Skin epidermis (tissue), 12 donors: ENCODE data around the gene SPSB3.

Source experiments
- H3K27ac ChIP-seq, 21 experiments: fragments of 200-600 bp; sonication (generic) in 11 of 21; one replicate each; pipeline ENCODE4 v1.5.0; 2020; ENCODE audit warnings: mild to moderate bottlenecking in 3 of 21, inconsistent platforms in 2 of 21, moderate library complexity in 2 of 21
- H3K4me3 ChIP-seq, 7 experiments: fragments of 200-600 bp; sonication (generic) in 2 of 7; one replicate each; pipeline ENCODE4 v1.5.0; 2020; ENCODE audit warnings: inconsistent platforms in 2 of 7, mild to moderate bottlenecking in 2 of 7, moderate library complexity in 1 of 7

SPSB3 gene

DNA sequence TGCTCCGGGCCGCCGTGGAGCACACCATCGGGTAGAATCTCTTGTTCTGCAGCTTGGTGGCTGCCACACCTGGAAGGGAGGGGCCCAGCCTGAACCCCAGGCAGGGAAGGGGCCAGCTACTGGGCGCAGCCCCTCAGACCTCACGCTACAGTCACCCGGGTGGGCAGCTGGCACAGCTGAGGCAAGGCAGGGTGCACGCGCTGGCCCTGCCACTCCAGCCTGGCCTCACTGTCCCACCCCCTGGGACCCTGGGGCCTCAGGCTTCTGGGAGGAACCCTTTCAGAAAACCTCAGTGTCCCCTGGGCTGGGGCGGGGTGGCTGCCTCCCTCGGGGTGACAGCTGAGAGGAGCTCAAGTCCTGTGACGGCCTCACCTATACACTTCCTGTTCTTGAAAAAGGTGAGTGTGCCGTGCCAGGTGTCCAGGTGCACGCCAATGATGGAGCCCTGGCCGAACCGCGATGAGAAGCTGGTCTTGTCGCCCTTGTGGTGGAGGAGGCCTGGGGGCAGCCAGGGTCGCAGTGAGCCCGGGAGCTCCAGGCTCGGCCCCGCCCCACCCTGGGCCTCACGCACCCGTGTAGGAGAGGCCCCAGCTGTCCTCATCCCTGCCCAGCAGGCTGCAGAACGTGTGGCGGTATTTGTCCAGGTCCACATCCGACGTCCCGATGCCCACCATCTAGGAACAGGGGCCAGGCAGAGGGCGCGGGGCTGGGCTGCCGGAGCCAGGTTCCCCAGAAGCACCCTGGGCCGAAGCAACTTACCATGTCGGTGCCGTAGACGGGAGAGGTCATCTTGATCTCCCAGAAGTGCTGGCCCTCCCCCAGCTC lies 4.8 kb downstream of the SPSB3 start:
- Histone ChIP-seq H3K4me3 (no peak overlapping the region), H3K27ac (peak overlapping the region in 1 of 21 experiments; percentile 5)

DNA sequence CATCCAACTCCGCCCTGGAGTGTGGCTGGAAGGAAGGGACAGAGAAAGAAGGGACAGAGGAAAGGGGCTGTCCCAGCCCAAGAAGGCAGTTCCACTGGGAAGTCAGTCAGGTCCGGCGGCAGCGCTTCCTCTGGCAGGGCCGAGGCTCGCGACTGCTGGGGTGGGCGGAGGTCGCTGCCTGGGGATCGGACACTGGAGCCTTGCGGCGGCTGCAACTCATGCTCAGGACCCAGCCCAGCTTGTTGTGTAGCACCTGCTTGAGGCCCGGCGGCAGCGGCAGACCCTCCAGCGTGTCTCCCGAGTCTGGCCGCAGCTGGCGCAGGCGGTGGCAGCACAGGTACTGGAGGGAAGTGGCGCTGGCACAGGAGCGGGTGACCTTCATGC lies 5.4 kb downstream of the SPSB3 start:
- Histone ChIP-seq H3K4me3 (no peak overlapping the region), H3K27ac (no peak overlapping the region)

DNA sequence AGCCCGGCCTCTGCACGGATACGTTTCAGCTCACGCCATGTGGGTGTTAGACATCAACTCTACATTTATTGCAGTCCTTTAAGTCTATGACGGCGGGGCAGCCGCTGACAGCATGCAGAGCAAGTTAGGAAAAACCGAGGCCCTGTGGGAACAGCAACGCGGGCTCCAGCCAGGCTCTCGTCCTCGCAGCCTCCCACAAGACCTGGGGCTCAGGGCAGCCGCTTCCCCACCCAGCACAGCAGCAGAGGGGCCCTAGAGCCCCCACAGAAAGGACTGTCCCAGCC lies 5.8 kb downstream of the SPSB3 start:
- H3K27ac ChIP-seq = no peak overlapping the region
- no peak overlapping the region for H3K4me3 ChIP-seq

DNA sequence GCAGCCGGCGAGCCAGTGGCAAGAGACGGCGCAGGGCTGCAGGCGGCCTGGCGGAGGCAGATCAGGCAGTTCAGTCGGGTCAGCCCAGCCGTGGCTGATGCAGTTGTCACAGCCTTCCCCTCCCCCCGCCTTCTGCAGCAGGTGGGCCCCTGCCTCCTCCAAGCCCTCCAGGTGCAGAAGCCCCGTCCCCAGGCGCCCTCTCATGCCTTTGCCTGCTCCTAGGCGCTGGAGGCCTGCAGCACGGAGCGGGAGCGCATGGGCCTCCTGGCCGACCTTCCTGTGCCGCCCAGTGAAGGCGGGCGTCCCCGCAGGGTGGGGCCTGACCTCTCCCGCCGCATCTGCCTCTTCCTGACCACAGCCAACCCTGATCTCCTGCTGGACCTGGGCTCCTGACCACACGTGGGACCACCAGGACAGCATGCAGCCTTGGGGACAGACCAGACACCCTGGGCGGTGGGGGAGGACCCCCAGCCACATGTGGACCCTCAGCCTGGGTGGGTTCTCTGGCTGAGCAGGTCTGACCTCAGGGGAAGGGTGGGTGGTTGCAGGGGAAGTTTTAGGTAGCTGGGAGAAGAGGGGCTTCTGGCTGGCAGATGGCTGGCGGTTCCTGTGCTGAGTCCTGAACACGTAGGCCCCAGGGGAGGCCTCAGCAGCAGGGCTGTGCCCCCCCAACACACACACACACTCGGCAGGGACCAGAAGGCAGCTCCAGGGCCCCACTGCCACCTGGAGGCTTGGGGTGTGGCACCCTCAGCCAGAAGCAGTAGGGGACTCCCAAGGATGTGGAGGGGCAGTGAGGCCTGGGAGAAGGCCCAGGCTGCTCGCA lies 6.3 kb downstream of the SPSB3 start:
- H3K4me3 ChIP-seq = no peak overlapping the region

DNA sequence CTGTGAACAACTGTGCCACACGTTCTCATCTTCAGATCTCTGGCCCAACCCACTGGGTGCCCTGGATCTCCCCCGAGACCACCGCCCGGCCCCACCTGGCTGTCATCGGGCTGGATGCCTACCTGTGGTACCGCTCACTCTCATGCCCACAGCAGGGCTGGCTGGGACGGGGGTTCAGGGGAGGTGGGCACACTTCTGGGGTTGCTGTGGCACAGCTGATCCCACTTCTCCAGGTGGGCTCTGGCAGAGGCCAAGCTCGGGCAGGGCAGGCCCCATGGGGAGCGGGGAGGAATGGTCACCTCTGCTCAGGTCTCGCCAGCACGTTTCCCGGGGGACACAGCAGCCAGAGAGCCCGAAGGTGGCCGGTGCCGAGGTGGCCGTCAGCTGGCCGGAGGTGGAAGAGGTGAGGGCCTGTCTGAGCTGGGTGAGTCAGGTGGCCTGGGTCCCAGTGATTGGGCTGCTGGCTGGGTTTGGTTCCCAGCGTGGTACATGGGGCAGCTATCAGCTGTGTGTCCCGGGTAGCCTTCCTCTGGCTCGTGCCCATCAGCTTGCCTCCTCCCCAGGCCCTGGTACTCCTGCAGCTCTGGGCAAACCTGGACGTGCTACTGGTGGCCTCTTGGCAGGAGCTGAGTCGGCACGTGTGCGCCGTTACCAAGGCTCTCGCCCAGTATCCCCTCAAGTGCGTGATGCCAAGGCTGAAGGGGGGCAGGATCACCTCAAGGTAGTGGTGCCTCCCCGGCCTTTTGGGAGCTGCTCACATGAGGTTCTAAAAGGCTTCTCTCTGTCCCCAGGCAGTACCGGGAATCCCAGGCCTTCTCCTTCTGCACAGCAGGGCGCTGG lies 7.1 kb downstream of the SPSB3 start:
- peak overlapping the region in 1 of 21 experiments; percentile 94 for H3K27ac ChIP-seq
- no peak overlapping the region for H3K4me3 ChIP-seq

More for the DNA sequence above, 6.3 kb downstream of the SPSB3 start:
- H3K27ac ChIP-seq = no peak overlapping the region

DNA sequence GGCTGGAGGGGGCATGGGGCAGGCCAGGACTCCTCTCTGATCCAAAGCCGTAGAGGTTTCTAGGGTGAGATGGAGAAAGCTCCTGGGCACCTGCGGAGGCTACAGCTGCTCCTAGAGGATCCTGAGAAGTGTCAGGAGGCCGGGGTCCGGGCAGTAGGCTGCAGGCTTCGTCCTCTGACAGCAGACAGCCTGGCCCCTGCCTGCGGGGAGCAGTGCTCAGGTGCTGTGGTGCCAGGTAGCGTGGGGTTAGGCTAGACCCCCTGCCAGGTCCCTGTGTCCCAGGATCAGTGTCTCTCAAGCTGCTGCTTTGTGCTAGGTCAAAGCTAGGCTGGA lies 8.0 kb downstream of the SPSB3 start:
- Histone ChIP-seq H3K4me3 (peak overlapping the region in 5 of 7 experiments; percentile 81 to 98 (median 91)), H3K27ac (peak overlapping the region in 16 of 21 experiments; percentile 87 to 99 (median 95))

DNA sequence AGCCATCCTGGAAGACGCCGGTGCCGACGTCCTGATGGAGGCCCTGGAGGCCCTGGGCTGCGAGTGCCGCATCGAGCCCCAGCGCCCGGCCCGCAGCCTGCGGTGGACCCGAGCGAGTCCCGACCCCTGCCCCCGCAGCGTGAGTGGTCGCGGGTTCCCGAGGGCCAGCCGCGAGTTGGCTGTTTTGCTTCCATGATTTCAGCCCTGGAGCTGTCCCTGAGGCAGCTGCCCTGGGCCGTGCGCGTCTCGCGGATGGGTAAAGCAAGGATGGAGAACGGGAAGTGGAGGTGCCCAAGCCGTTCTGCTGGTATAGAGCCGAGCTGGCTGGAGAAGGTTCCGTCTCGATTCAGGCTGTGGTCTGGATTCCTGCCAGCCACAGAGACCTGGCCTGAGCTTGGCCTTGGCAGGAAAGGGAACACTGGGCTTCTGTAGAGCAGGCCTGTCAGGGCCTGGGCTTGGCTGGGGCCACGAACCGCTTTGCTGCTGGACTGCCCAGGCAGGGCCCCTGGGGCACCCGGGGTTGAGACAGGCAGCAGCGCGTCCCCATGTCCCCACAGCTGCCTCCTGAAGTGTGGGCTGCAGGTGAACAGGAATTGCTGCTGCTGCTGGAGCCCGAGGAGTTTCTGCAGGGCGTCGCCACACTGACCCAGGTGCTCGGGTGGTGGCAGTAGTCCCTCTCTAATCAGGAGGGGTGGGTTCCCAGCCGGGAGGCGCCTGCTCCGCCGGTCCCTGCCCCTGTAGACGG lies 8.5 kb downstream of the SPSB3 start:
- Histone ChIP-seq H3K4me3 (peak overlapping the region; percentile 68 to 98 (median 86)), H3K27ac (peak overlapping the region in 20 of 21 experiments; percentile 85 to 99 (median 94))

DNA sequence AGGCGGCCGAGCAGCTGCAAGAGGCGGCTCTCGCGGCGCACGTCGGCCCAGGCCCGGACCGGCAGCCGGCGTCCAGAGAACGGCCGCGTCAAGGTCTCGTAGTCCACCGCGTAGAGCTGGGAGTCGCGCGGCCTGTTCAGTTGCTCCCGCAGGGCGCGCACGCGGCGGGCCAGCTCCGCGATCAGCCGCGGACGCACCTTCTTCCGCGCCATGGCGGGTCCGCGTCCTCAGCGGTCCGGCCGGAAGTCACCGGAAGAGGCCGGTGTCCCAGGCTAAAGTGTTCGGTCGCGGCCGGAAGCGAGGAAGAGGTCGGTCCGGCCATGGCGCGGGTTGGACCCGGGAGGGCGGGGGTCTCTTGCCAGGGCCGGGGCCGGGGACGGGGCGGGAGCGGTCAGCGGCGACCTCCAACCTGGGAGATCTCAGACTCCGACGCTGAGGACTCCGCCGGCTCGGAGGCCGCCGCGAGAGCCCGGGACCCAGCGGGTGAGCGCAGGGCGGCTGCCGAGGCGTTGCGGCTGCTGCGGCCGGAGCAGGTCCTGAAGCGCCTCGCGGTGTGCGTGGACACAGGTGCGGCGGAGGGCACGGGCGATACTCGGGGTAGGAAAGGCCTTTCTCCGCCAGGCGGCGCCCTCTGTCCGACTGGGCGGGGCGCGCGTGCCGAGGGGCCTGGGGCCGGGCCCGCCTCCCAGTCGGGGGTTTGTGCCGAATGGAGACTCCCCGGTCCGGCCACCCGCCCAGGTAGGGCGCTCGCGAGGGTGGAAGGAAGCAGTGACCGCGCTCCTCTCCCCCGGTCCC lies 9.3 kb downstream of the SPSB3 start, which contains the start of gene MRPS34:
MRPS34 (minus strand) TSS at position 227 of the 795 bp plus-strand sequence; CDS start at position 212, 15 bp downstream.
- peak within 1 kb of the TSS; percentile 85 to 99 (median 94) for H3K27ac ChIP-seq
- H3K4me3 ChIP-seq = peak within 1 kb of the TSS; percentile 68 to 98 (median 86)

DNA sequence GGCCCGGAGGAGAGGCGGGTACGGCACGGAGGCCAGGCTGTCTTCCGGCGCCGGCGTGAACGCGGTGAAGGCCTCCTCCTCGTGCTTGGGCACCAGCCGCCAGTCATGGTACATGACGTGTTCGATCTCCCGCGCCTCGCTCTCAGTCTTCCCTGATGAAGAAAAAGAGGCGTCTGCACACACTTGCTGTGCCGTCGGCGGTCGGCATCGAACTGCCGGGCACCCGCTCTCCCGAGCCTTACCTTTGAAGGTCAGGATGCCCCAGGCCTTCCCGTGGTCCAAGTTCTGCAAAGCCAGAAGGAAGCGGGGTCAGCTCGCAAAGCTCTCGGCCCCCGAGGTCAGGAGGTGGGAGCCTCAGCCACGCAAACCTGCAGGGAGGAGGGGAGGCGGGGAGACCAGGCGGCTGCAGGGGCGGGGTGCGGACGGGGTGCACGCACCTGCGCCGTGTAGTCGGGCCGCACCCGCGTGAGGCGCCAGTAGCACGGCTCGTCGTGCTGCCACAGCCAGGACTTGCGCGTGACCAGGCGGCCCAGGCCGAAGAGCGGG lies 9.9 kb downstream of the SPSB3 start, which contains the start of gene EME2:
EME2 (plus strand) TSS at position 449 of the 546 bp plus-strand sequence. CDS start 418 bp downstream, outside the sequence.
- H3K27ac ChIP-seq = peak within 1 kb of the TSS; percentile 85 to 99 (median 94)
- peak within 1 kb of the TSS; percentile 68 to 98 (median 86) for H3K4me3 ChIP-seq

DNA sequence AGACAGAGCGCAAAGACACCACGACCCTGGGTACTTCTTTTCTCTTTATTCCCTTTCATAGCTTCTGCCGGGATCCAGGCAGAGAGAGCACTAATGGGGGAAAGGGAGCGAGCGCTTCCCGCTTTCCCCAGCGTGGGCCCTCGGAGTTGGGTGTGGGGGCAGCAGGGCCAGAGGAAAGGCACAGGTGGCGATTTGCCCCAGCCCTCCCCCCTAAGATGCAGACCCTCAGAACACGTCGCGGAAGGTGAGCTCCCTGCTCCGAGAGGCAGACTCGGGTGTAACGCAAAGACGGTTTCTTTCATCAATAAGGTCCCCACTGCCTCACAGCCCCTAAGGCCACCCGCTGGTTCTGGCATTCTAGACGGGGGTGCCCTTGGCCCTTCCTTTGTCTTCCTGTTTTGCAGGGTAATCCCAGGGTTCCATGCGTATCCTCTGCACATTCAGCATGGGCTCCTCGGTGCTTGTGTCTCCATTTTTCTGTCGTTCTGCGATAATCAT lies 10.5 kb downstream of the SPSB3 start:
- peak overlapping the region in 20 of 21 experiments; percentile 85 to 99 (median 94) for H3K27ac ChIP-seq
- peak overlapping the region; percentile 68 to 98 (median 86) for H3K4me3 ChIP-seq

DNA sequence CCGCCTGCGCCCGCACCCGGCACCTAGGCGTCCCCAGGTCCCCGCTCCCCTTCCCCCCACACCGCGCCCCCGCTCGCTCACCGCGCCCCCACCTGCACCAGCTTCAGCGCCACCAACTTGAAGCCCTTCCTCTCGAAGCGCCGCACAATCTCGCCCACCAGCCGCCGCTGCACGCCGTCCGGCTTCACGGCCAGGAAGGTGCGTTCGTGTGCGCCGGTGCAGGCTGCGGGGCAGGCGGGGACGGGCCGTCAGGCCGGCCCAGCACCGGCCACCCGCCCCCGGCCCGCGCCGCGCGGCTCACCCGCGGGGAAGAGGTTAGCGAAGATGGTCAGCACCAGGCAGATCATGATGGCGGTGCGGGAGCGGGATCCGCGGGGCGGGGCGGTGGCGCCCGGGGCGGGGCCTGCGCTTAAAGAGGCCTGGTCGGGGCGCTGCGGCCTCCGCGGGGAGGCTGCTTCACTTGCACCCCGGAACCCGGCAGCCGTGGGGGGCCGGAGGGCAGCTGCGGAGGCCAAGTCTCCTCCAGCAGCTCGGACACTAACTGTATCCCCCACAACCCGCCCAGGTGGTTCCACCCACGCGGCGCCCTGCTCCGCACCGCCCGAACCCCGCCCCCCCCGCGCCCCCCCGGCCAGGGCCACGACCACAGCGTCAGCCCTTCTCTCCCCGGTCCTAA lies 11.0 kb downstream of the SPSB3 start, which contains the start of gene NME3:
NME3 (minus strand) TSS at position 356 of the 676 bp plus-strand sequence; CDS start at position 347, 9 bp downstream.
- peak within 1 kb of the TSS; percentile 64 to 99 (median 94) for H3K27ac ChIP-seq
- peak within 1 kb of the TSS; percentile 68 to 98 (median 86) for H3K4me3 ChIP-seq

DNA sequence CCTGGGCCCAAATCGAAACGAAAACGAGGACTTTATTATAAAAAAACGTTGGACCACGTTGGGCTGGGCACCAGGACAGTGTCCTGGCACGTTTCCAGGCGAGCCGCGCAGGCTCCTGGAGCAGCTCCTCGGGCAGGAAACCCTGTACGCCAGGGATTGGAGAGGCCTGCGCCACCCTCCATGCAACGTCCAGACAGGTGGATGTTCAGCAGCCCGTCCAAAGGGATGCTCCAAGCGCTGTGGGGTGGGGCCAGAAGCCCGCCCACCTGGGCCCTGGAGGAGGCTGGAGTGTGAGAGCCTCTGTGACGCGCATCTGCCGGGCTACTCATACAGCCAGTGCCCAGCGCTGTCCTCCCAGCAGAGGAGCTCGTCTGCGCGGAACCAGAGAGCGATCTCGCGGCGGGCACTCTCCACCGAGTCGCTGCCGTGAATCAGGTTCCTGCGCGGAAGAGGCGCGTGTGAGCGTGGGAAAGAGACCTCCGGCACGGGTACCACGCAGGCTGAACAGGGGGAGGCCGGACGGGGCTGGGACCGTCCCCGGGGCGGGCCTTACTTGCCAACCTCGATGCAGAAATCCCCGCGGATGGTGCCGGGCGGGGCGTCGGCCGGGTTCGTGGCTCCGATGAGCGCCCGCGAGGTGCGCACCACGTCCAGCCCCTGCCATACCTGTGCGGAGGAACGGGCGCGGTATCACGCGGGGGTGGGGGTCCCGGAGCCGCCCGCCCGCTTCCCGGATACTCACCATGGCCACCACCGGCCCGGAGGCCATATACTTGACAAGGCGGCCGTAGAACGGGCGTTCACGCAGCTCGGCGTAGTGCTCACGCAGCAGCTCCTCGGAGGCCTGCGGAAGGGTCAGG lies 11.8 kb downstream of the SPSB3 start:
- peak overlapping the region; percentile 64 to 99 (median 94) for H3K27ac ChIP-seq
- peak overlapping the region; percentile 68 to 98 (median 86) for H3K4me3 ChIP-seq

DNA sequence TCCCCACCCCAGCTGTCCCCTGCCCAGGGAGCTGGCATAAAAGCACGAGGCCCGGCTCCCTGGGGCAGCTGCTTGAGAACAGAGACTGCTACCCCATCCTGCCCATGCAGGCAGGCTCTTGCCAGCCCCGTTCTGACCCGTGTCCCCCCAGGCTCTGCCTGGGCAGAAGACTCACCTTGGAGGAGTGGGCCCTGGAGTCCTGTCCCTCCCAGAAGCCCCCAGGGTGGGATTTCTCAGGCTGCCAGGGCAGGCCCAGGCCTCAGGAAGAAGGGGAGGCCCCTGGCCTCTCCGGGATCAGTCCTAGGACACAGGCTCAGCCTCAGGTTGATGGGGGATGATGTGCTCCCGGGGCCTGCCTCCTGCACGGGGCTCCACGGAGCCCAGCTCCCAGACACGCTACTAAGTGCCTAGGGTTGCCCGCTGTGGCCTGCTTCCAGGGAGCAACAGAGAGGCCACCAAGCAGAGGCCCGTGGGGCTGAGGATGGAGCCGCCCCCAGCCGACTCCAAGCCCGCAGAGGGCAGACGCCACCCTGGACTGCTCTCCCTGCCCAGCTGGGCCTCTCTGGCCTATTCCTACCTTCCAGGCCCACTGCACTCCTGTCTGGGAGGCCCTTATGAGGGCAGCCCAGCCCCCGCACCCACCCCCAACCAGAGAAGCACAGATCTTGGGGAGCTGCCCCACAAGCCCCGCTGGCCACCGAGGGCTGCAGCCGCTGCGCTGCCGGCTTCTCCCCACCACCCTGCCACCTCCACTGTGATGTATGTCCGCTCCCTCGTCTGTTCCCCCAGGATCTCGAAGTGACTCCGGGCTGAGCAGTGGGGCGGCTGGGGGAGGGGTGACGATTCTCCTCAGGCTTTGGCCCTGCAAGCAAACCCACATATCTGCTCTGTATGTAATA lies 12.7 kb downstream of the SPSB3 start:
- H3K27ac ChIP-seq = peak overlapping the region in 11 of 21 experiments; percentile 15 to 98 (median 93)
- no peak overlapping the region for H3K4me3 ChIP-seq

DNA sequence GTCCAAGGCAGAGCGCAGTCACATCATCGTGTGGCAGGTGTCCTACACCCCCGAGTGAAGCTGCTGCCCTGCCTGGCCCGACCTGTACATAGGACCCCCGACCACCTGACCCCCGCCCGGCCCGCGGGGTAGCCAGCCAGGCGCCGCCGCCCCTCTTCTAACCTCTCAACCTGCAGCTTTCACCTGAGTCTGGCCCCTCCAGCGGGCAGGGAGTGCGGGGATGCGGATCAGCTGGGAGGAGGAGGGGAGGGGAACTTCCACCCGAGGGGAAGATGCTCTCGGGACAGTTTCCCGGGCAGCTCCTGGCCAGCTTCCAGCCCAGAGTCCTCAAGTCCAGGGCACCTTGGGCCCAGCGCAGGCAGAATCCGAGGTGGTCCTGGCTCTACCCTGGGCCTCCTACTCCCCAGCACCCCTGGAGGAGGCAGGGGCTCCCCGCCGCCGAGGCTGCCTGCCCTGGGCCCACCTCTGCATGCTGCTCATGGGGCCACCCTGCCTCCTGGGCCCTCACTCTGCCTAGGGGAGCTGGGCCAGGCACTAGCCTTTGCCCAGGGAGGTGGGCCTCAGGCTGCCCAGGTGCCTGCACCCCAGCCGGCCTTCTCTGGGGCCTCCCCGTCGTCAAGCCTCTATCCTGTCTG lies 13.5 kb downstream of the SPSB3 start:
- Histone ChIP-seq H3K27ac (peak overlapping the region in 3 of 21 experiments; percentile 15 to 20 (median 19)), H3K4me3 (no peak overlapping the region)
